ENCODE data around the gene GMDS. TPM values are rescaled to one million over a fixed set of nuclear protein-coding genes. Genes with fewer than 3 reads are reported as not detected.

Gene GMDS
- total RNA-seq, 1 experiment from 2014 or later, result 27.6 TPM

DNA sequence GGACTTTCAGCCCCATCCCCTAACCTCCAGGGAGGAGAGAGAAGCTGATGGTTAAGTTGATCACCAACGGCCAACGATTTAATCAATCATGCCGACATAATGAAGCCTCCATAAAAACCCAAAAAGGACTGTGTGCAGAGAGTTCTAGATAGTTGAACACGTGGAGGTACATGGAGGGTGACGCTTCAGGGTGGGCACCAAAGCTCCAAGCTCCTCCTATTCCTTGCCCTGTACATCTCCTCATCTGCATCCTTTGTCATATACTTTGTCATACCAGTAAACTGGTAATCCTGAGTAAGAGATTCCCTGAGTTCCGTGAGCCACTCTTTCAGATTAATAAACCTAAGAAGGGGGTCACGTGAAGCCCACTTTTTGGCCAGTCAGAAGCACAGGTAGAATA is 3.7 kb upstream of the GMDS start:
- Histone ChIP-seq H4K20me1 (ENCODE audit: control insufficient read depth, insufficient read depth, insufficient read length) (no peaks in the 10 kb centered on the region), H2BK15ac (ENCODE audit: low read depth, low read length) (no peak overlapping the region), H2AFZ (ENCODE audit: low read length) (no peak overlapping the region), H3K27ac (ENCODE audit: insufficient read length, low read depth, low read length) (no peak overlapping the region), H2BK120ac (ENCODE audit: low read depth, low read length, poor library complexity, severe bottlenecking) (no peak overlapping the region), H2BK5ac (ENCODE audit: insufficient read length, low read length) (no peak overlapping the region), H3K23me2 (ENCODE audit: insufficient read length, low read depth, low read length, poor library complexity, severe bottlenecking) (peaks cover 8% of the 10 kb centered on the region), H2AK5ac (ENCODE audit: insufficient read length, low read length) (no peak overlapping the region), H3K79me2 (ENCODE audit: insufficient read depth, low read length) (peaks cover 2% of the 10 kb centered on the region; the same call in 1 of the 2 replicates), H3K9ac (ENCODE audit: extremely low read depth, insufficient read length, low read length) (no peak overlapping the region), H3T11ph (ENCODE audit: low read length) (no peak overlapping the region), H3K9me3 (ENCODE audit: control insufficient read depth, low read depth, low read length) (no peaks in the 10 kb centered on the region), H3K27me3 (ENCODE audit: insufficient read depth, low read length) (no peaks in the 10 kb centered on the region), H3K18ac (ENCODE audit: insufficient read length, low read depth, low read length) (no peak overlapping the region), H3K4ac (ENCODE audit: low read depth, low read length) (no peak overlapping the region), H3K56ac (ENCODE audit: insufficient read length, low read depth, low read length) (no peak overlapping the region), H4K8ac (replicated peaks; ENCODE audit: insufficient read length, low read depth, low read length) (no peak overlapping the region), H4K5ac (ENCODE audit: insufficient read length, low read depth, low read length) (no peak overlapping the region), H3K23ac (ENCODE audit: insufficient read length, low read depth, low read length) (no peak overlapping the region), H3K4me1 (ENCODE audit: insufficient read depth, low read length) (no peaks in the 10 kb centered on the region; the same call in 1 of the 2 replicates), H4K91ac (ENCODE audit: insufficient read length, low read depth, low read length) (no peak overlapping the region), H2BK20ac (ENCODE audit: low read depth, low read length, poor library complexity, severe bottlenecking) (no peak overlapping the region), H2BK12ac (ENCODE audit: insufficient read length, low read depth, low read length) (no peak overlapping the region), H3K4me2 (ENCODE audit: insufficient read depth, insufficient read length, low read length) (no peak overlapping the region), H3K14ac (ENCODE audit: insufficient read depth, low read length) (no peak overlapping the region), H3K79me1 (ENCODE audit: insufficient read depth, low read depth, low read length, poor library complexity, severe bottlenecking) (no peaks in the 10 kb centered on the region)
- TF ChIP-seq, protein P1, sequence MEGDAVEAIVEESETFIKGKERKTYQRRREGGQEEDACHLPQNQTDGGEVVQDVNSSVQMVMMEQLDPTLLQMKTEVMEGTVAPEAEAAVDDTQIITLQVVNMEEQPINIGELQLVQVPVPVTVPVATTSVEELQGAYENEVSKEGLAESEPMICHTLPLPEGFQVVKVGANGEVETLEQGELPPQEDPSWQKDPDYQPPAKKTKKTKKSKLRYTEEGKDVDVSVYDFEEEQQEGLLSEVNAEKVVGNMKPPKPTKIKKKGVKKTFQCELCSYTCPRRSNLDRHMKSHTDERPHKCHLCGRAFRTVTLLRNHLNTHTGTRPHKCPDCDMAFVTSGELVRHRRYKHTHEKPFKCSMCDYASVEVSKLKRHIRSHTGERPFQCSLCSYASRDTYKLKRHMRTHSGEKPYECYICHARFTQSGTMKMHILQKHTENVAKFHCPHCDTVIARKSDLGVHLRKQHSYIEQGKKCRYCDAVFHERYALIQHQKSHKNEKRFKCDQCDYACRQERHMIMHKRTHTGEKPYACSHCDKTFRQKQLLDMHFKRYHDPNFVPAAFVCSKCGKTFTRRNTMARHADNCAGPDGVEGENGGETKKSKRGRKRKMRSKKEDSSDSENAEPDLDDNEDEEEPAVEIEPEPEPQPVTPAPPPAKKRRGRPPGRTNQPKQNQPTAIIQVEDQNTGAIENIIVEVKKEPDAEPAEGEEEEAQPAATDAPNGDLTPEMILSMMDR (conservative IDR thresholded peaks at IDR 0.05), result no peak
- Mint-ChIP-seq H3K36me3 (ENCODE audit: insufficient read depth in 1 of 3, low read depth in 3 of 3) (peaks cover 0 to 2% (median 0%) of the 10 kb centered on the region in 3 experiments; a peak in 5 of 7 replicates), H3K9me3 (no peaks in the 10 kb centered on the region), H3K4me3 (no peak overlapping the region), H3K4me1 (peaks cover 13 to 14% of the 10 kb centered on the region in 2 experiments), H3K27ac (no peak overlapping the region), H3K27me3 (ENCODE audit: low read depth) (peaks cover 7% of the 10 kb centered on the region; the same call in 1 of the 2 replicates)
- DNase-seq, result no peak
- no CpG with 5 or more reads among the region's 7 CpGs for WGBS (ENCODE audit: extremely low coverage, insufficient read length, low lambda C conversion rate)
